Lower leg skin (tissue), 3 donors: ENCODE results near the gene CAMTA1.

Experiments
- CTCF ChIP-seq, 3 donors: fragments of 450-650 bp; IDR thresholded peaks; one replicate each; pipeline ENCODE4 v1.5.1; 2016; ENCODE audit warnings: antibody characterized with exemption in 3 of 3, mild to moderate bottlenecking in 3 of 3, moderate library complexity in 2 of 3
- POLR2A ChIP-seq, 2 donors: fragments of 450-650 bp; IDR thresholded peaks; one replicate each; pipeline ENCODE4 v1.6.1; 2016 to 2017; ENCODE audit warnings: antibody characterized with exemption in 2 of 2, mild to moderate bottlenecking in 1 of 2, moderate library complexity in 1 of 2

GRCh38 chr1:7341145-7341905 lies 556.1 kb downstream of the CAMTA1 start:
- TF ChIP-seq POLR2A (IDR thresholded peaks at IDR 0.05) (no peak), CTCF (IDR thresholded peaks at IDR 0.05) (no peak)
